GM18907 (cell line): Measurements from ENCODE around the gene KRT4.

Source experiments
- ATAC-seq: cut with Tn5 transposase; IDR thresholded peaks from one replicate; pipeline ENCODE4 v1.9.1; 2021; ENCODE audit warnings: mild to moderate bottlenecking, moderate library complexity; ENCODE audit not compliant: unreplicated experiment

KRT4 gene

DNA sequence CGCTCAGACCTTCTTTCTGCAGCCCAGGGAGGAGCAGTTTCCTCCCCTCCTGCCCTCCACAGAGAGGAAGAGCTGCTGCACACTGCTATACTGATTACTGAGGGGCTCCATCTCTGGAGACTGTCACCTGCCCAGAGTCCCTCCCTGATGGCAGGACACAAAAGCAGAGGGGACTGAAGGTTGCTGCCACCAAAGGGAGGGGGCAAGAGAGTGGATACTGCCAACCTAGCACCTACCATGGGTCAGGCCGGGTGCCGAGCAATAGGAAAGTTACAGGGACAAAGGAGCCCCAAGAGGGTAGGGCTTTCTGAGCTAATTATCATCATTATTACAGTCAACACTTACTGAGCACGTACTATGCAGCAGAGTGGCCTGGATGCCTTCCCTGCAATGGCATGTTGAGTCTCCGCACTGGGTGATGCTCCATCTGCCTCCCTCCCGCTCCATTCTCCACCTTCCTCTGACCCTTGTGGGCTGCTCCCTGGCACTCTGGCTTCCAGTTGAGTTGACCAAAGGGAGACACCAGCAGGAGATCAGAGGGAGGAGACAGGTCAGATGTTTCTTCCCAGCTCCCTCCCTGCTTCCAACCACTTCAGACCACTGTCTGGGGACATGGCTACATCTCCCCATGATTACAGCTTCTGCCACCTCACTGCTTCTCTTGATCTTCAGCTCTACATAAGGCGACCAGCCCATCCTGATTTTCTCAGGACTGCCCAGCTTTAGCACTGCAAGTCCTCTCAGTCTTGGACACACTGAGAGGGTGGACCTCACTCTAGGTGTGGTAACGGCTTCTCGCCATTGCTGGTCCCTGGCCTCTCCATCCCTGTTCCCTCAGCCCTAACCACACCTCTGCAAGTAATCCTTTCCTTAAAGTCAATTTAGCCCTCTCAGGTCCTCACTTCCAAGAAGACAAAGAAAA, 22.8 kb upstream of the KRT4 start:
- ATAC-seq: no peak

GRCh38 chr12:52836042-52836466, 22.1 kb upstream of the KRT4 start:
- no peak for ATAC-seq

DNA sequence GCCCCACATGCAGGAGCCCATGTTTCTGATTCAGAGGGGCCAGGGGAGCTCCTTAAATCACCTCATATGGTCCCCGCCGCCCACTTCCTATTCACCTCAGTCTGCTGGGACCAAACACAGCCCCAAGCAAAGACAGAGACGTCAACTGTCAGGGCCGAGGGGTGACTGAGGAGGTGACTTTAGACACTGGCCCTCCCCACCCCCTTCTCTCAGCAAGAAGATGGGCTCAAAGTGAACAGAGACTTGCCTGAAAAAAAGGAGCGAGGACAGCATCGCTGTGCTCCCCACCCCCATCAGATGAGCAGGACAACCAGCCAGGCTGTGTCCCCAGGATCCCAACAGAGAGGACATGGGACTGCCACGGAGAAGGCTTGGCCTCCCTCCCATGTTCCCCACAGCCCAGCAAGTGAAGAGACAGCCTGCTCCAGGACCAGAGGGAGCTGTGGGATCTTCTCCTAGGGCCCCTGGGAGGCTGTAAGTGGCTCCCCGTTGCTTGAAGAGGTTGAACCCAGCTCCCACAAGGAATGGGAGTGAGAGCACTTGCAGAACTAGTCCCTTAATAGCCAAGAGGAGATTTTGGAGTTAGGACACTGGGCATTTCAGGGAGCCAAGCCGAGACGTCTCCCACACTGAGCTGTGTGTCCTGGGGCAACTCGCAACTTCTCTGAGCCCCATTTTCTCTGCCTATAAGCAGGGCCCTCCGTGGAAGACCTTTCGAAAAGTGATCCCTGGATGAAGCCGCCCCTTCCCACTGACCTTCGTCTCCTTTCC, 21.5 kb upstream of the KRT4 start:
- ATAC-seq: no peak

- ATAC-seq: no peak
Observed at GRCh38 chr12:52834727-52835001, 20.7 kb upstream of the KRT4 start.

- no peak for ATAC-seq
Observed at GRCh38 chr12:52833922-52834726, 20.2 kb upstream of the KRT4 start, which contains the start of gene KRT79. Gene KRT79, minus strand, starts transcription at chr12:52834311. Its CDS starts 51 bp downstream, at chr12:52834260.

GRCh38 chr12:52832985-52833905, 19.3 kb upstream of the KRT4 start:
- no peak for ATAC-seq

DNA sequence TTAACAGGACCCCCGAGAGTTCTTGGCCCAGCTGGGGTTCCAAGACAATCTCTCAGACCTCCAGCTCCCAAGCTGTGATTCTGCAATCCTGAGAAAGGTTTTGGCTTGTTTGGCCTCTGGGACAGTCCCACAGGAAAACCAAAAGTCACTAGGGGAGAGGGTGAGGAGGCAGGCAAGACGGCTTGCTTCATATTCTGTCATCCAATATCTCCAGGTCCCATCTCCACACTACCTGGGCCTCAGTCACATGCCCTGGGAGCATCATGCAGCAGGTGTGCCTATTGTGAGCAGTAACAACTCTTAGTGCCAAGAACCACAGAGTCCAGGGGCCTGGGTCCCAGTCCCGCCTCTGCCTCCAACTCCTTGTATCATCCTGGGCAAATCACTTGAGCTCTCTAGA, 18.5 kb upstream of the KRT4 start:
- ATAC-seq: no peak

DNA sequence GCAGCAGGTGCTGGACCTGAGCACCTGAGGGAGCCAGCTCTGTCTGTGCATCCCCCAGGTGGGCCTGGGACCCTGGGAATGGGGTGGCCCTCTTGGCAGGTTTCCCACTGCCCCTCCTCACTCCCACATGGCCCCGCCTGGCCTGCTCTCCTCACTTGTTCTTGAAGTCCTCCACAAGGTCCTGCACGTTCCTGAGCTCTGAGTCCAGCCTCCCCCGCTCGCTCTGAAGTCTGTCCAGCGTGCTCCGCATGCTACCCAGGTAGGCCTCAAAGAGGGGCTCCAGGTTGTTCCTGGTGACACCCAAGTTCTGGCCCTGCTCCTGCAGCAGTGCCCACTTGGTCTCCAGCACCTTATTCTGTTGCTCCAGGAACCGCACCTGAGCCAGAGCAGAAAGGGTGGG, 17.3 kb upstream of the KRT4 start:
- ATAC-seq: no peak

GRCh38 chr12:52829986-52830770, 16.3 kb upstream of the KRT4 start:
- ATAC-seq: no peak

DNA sequence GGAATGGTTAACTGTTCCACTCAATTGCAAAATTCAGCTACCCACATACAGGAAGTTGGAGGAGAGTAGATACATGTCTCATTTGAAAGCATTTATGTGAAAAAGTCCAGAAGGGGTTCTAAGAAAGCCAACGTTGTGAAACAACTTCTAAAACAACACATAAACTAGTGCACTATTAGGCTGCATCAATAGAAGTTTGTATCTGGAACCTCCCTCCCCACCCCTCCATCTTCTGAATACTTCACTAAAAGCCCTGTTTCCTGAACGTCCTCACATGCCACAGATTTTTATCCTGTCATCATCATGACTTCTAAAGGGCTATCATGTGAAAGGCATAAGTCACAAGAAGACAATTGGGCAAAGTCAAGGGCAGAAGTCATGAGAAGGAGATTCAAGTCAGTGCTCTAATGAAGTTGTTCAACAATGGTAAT, 14.7 kb upstream of the KRT4 start:
- ATAC-seq: no peak

GRCh38 chr12:52828156-52828555, 14.2 kb upstream of the KRT4 start:
- no peak for ATAC-seq

- no peak for ATAC-seq
Observed at GRCh38 chr12:52827499-52828090, 13.7 kb upstream of the KRT4 start.

DNA sequence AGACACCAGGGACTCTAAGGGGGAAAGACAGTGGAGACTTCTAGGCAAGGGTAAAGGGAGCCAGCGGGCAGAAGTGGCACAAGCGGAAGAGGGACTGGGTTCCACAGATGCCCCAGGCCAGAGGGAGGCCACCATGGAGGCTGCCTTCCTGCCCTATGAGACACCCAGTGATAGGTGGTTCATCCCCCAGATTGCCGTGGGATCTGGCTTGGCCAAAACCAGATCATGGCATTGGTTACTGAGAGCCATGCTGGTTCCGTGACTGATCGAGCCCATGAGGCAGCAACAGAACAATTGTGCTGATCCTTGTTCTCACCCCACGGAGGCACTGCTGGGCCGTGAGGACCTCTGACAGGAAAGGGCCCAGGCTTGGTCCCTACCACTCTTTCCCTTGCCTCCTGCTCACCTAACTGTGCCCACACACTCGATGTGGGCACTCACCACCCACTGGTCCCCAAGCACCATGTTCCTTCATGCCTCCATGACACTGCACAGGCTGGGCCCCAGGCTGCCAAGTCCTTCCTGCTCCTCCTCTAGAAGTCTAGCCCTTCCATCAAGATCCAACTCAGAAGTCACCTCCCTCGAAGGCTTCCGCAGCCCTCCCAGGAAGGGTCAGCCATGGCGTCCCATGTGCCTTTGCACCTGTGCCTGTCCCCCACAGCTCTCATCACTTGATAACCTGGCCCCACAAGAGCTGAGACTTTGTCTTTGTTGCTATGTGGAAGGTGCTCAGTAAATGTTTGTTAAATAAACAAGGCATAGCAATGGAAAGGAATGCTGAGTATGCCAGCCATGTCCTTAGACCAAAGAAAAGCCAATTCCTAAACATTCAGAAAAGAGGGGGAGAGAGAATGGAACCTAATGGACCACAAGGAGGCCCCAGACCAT, 12.9 kb upstream of the KRT4 start:
- no peak for ATAC-seq

- no peak for ATAC-seq
Observed at GRCh38 chr12:52825961-52826360, 12.0 kb upstream of the KRT4 start.

DNA sequence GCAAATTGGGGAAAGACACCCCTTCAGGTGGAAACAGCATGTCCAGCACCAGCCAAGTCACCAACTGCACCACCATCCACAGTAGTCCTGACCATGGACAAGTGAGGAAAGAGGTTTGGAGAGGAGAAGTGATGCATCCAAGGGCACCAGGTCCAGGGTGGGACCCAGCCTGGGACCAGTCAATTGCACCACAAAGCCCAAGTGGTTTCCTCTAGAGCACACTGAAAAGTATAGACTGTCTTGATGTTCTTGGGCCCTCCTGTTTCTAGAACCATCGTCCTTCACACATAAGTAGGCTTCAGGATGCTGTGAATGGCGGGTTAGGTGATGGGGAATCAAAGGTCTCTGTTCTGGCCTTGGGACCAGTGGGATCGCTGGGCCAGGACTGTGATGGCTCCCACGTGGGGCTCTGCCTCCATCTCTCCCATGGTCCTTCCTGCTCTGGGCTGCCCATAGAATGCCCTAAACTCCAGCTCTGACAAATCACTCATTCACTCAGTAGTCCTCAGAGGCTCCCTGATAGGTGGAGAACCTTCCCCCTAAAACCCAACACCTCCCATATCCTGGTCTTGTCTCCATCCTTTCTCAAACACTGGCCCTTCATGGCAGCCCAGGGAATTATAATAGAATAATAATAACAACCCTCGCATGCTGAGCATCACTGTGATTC, 11.0 kb upstream of the KRT4 start:
- ATAC-seq: no peak

GRCh38 chr12:52823761-52824450, 10.0 kb upstream of the KRT4 start:
- ATAC-seq: no peak
